Uterus (tissue), 4 donors: ENCODE results near the gene C1QC. TPM values are rescaled to one million over a fixed set of nuclear protein-coding genes. Genes with fewer than 3 reads are reported as not detected.

ENCODE experiments used
- DNase-seq, 2 donors: peaks; one replicate each; pipeline ENCODE4 v3.0.0-alpha.2; 2019 to 2020
- H3K27ac ChIP-seq, 2 donors: fragments of 200-600 bp; sonication (generic); 1 replicate in 1 of 2; 2 replicates in 1 of 2; pipeline ENCODE4 v1.5.1; 2016 to 2018
- H3K27me3 ChIP-seq, 2 donors: fragments of 200-600 bp; sonication (generic); one replicate each; pipeline ENCODE4 v1.5.1; 2018 to 2019; ENCODE audit warnings: control low read depth in 1 of 2
- H3K36me3 ChIP-seq, 2 donors: fragments of 200-600 bp; sonication (generic); one replicate each; pipeline ENCODE4 v1.5.1; 2019; ENCODE audit warnings: control low read depth in 1 of 2
- H3K4me1 ChIP-seq, 2 donors: fragments of 200-600 bp; sonication (generic); one replicate each; pipeline ENCODE4 v1.5.1; 2018 to 2019; ENCODE audit warnings: control low read depth in 1 of 2
- H3K4me3 ChIP-seq, 2 donors: fragments of 200-600 bp; sonication (generic); 1 replicate in 1 of 2; 2 replicates in 1 of 2; pipeline ENCODE4 v1.5.1; 2018 to 2019; ENCODE audit warnings: mild to moderate bottlenecking in 1 of 2
- H3K9me3 ChIP-seq, 2 donors: fragments of 200-600 bp; sonication (generic); one replicate each; pipeline ENCODE4 v1.5.1; 2019; ENCODE audit warnings: control low read depth in 1 of 2
- CTCF ChIP-seq, 4 experiments: fragments of 200-600 bp in 2 of 4; fragments of 450-650 bp in 2 of 4; sonication (generic) in 2 of 4; IDR thresholded peaks; one replicate each; pipeline ENCODE4 v1.5.1; 2016 to 2019; ENCODE audit warnings: antibody characterized with exemption in 4 of 4, mild to moderate bottlenecking in 2 of 4, moderate library complexity in 1 of 4
- POLR2A ChIP-seq, 2 donors: fragments of 450-650 bp; IDR thresholded peaks; one replicate each; pipeline ENCODE4 v1.6.1; 2016; ENCODE audit warnings: antibody characterized with exemption in 2 of 2, mild to moderate bottlenecking in 1 of 2, moderate library complexity in 1 of 2
- intact Hi-C: fragments of 100-400 bp; cut with DNase I; formaldehyde crosslinking; loops from one replicate; pipeline ENCODE4 v1.15.1; 2023; ENCODE audit warnings: low total_unique reads
- total RNA-seq, 4 donors: library from RNA; depleted of rRNA in 3 of 4; stranded (reverse); fragments of >200 nt in 3 of 4; gene quantifications; one replicate each; pipeline versions ENCODE4 v1.1.0 to v1.2.4, GENCODE V29; 2014 to 2023
- donor health status: DM: yes; HTN: yes; CAD: no.

Gene C1QC
- total RNA-seq, 4 donors from 2014 or later: 8.2 to 120 (median 28.1) TPM

DNA sequence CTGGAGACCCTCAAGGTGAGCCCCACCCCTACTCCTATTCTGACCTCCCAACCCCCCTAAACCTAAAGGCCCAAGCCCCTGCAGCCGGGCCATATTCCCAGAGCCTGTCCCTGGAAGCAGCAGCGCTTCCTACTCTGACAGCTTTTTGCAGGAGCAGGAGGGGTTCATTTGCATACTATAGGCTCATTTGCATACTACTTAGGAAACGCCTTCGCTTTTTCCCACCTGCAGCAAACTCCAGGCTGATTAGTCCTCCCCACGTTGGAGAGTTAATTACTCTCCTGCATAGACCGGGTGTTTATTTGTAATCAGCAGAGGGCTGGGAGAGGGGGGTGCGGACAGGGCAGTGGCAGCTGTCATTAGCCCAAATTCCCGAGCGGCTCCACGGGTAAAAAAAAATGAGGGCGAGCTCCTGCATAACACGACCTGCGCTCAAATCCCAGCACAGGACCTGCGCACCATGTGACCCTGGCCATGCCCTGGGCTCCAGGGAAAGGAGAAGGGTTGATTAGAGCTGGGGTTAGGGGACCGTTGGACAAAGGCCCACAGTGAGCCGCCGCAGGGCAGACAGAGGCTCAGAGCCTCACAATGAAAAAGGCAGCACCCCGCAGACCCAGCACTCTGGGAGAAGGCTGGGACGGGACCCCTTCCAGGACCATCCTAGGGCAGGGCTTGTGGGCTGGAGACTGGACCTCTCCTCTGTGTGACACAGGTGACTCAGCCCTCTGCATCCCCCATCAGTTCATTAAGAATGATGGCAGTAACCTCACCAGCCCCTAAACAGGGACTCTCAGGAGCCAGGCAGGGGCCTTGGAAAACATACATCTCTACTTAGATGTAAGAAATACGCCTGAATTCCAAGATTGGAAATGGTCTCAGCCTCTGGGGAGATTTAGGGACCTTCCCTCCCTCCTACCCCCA lies 16.9 kb upstream of the C1QC start:
- H3K27me3 ChIP-seq: no peaks in the 10 kb centered on the region

GRCh38 chr1:22627331-22627730 lies 16.1 kb upstream of the C1QC start:
- intact Hi-C loops: no loop called here
- Histone ChIP-seq H3K4me1 (no peaks in the 10 kb centered on the region), H3K4me3 (no peak overlapping the region), H3K27me3 (no peaks in the 10 kb centered on the region), H3K36me3 (no peaks in the 10 kb centered on the region), H3K27ac (no peak overlapping the region), H3K9me3 (no peaks in the 10 kb centered on the region)
- TF ChIP-seq POLR2A (IDR thresholded peaks at IDR 0.05) (no peak), CTCF (IDR thresholded peaks at IDR 0.05) (no peak)
- no peak for DNase-seq

More for the DNA sequence above, 16.9 kb upstream of the C1QC start:
- TF ChIP-seq POLR2A (IDR thresholded peaks at IDR 0.05): no peak
- TF ChIP-seq CTCF (IDR thresholded peaks at IDR 0.05): no peak
- no peak for DNase-seq
- Histone ChIP-seq H3K4me3 (no peak overlapping the region), H3K27ac (no peak overlapping the region), H3K9me3 (no peaks in the 10 kb centered on the region), H3K4me1 (no peaks in the 10 kb centered on the region), H3K36me3 (no peaks in the 10 kb centered on the region)
- intact Hi-C loops: no loop called here

DNA sequence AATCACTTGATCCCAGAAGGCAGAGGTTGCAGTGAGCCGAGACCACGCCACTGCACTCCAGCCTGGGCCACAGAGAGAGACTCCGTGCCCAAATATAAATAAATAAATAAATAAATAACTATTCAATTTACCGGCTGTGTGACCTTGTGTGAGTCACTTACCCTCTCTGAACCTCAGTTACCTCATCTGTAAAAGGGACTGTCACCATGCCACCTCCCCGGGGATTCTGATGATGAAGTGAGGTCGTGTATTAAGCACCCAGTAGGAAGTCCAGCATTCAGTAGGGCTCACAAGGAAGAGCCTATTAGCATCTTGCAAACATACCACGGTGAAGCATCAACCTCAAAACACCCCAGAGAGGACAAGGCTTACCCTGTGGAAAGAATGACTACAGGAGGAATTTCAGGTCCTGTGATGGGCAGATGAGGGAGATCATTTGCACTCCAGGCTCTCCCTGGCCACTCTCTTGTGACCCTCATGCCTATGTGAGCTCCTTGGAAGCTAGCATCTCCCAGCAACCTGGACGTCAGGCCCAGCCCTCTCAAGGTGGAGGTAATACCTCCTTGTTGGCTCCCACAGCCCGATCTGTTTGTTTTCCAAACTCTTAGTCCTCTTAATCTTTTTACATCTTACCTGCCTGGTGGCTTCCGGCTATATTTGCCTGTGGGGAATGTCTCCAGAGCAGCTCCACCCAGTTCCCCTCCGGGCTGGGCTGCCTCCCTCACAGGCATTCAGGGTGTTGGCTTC lies 14.6 kb upstream of the C1QC start:
- no peak for DNase-seq
- H3K27me3 ChIP-seq: no peaks in the 10 kb centered on the region
- H3K36me3 ChIP-seq: no peaks in the 10 kb centered on the region
- TF ChIP-seq POLR2A (IDR thresholded peaks at IDR 0.05) (no peak), CTCF (IDR thresholded peaks at IDR 0.05) (no peak)
- H3K27ac ChIP-seq: no peak overlapping the region
- no peak overlapping the region for H3K4me3 ChIP-seq
- intact Hi-C loops: no loop called here
- no peaks in the 10 kb centered on the region for H3K4me1 ChIP-seq
- H3K9me3 ChIP-seq: no peaks in the 10 kb centered on the region

DNA sequence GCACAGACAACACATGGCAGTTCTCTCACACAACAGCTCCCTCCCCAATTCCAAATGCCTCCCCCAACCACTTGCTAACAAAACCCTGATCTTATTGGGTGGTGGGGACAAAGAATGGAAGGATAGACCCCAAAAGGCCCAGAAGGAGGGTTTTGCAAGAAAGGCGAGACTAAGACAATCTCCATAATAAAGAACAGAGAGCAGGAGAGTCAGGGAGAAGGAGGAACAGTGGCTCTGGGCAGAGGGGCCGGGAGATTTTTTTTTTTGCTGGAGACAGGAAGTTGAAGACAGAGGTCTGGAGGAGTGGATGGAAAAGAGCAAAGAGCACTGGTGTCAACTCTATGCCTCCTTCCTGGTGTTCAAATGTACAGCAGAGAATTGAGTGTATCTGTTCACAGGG lies 13.5 kb upstream of the C1QC start:
- no peaks in the 10 kb centered on the region for H3K27me3 ChIP-seq
- no peaks in the 10 kb centered on the region for H3K4me1 ChIP-seq
- no peak overlapping the region for H3K4me3 ChIP-seq
- intact Hi-C loops: no loop called here
- H3K9me3 ChIP-seq: no peaks in the 10 kb centered on the region
- H3K27ac ChIP-seq: no peak overlapping the region
- TF ChIP-seq POLR2A (IDR thresholded peaks at IDR 0.05) (no peak), CTCF (IDR thresholded peaks at IDR 0.05) (no peak)
- no peaks in the 10 kb centered on the region for H3K36me3 ChIP-seq
- DNase-seq: no peak
